GM21360 (cell line): ENCODE data around the gene TMEM109.

Source experiments
- ATAC-seq: cut with Tn5 transposase; IDR thresholded peaks from one replicate; pipeline ENCODE4 v1.9.1; 2021; ENCODE audit warnings: mild to moderate bottlenecking, moderate library complexity; ENCODE audit not compliant: unreplicated experiment

The TMEM109 gene

GRCh38 chr11:60939301-60939700 lies 25.3 kb downstream of the TMEM109 start:
- no peak for ATAC-seq

DNA sequence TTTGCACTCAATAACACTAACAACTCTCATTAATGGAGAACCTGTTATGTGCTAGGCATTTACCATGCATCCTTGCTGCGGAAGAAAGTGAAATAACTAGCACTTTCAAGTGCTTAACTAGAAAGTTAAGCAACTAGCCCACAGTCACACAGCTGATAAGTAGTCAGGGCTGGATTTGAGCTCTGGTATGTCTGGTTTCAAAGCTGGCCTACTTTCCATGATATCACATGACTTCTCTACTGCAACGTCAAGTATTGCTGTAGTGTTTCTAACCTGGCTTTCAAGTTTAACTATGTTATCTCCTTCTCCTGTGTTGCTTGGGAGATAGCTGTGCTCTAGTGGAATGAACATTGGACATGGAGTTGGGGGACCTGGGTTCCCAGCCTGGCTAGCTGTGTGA lies 25.9 kb downstream of the TMEM109 start:
- no peak for ATAC-seq

DNA sequence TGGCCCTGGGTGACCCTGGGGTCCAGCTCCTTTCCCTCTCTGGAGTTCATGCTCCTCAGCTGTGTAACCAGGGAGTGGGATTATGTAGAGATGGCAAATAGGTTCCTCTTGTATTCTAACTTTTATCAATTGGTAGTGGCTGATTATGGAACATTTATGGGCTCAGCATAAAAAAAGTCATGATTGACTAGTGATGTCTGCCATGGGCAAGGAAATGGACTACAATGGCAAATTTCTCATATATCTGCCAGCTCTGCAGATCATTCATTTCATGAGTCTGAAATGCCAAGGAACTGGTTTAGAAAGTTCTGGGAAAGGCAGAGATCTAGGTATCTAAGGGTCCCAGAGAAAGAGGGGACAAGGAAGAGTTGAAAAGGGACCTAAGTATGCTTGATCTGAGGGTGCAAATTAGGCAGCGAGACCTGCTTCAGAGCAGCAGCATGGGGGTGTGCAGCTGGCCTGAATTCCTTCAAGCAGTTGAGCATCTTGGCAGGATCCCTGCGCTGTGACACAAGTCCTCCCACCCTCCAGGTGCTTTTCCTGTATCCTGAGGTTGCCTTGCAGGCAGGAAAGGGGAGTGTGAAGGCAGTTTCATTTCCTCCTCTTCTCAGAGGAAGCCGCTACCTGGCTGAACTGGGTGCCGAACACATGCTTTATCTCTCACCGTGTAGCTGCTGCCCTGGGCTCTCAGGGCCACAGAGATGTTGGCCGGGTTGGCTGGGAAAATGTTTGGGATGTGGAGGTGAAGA lies 27.6 kb downstream of the TMEM109 start:
- no peak for ATAC-seq

DNA sequence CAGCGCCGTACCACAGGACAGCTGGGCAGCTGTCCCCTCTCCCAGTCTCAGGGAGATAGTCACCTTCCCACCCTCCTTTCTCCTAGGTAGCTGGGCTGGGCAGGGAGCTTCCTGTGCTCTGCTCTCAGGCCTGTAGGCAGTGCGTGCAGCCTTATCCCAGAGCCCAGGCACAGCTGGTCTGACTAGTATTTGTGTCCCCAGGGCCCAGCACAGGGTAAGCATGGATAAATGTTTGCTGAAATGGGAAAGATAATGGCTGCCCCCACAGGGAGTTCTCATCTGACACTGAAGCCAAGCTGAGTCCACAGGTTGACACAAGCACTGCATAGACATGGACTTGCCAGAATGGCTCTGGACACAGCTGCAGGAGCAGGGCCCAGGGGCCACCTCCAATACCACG lies 28.3 kb downstream of the TMEM109 start:
- ATAC-seq: no peak

GRCh38 chr11:60942970-60943565 lies 29.1 kb downstream of the TMEM109 start:
- ATAC-seq: no peak

- ATAC-seq: no peak
These were observed 30.7 kb downstream of the TMEM109 start for GRCh38 chr11:60944490-60945294.

DNA sequence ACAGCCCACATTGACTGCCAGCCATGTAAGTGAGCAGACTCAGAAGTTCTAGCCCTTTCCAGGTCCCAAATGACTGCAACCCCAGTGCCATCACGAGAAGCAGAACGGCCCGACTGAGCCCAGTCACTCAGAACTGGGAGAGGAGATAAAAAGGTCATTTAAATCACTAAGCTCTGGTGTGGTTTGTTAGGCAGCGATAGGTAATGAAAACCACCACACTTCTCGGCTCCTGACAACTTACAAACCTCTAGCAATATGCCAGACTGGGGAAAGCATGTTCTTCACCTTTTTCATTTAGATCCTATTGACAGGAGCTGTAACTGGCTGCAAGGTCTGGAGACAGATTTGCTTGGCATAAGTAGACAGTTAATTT lies 31.3 kb downstream of the TMEM109 start:
- no peak for ATAC-seq

DNA sequence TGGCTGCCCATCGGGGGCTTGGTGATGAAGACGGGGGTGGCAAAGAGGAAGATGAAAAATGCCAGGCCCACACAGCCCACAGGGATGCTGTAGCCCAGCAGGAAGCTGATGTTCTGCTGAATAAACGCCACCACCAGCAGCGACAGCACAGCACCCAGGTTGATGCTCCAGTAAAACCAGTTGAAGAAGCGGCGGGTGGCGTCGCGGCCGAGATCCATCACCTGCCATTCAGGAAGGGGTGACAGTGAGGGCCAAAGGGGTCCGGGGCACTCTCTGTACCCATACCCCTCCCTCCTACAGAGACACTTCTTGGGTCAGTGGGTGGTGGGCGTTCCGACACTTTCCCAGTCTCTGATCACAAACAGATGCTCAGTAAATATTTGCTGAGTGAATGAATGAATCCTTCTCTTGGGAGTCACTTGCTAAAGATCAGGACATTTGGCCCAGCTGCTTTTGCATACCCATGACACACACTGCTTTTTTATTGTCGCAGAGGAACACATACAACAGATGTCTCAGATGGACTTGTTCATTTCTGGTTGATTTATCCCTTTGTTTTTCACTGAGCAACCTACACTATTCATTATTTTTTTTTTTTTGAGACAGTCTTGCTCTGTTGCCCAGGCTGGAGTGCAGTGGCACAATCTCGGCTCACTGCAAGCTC lies 32.8 kb downstream of the TMEM109 start:
- ATAC-seq: no peak

GRCh38 chr11:60947700-60948099 lies 33.7 kb downstream of the TMEM109 start:
- no peak for ATAC-seq

GRCh38 chr11:60948250-60948649 lies 34.3 kb downstream of the TMEM109 start:
- no peak for ATAC-seq

DNA sequence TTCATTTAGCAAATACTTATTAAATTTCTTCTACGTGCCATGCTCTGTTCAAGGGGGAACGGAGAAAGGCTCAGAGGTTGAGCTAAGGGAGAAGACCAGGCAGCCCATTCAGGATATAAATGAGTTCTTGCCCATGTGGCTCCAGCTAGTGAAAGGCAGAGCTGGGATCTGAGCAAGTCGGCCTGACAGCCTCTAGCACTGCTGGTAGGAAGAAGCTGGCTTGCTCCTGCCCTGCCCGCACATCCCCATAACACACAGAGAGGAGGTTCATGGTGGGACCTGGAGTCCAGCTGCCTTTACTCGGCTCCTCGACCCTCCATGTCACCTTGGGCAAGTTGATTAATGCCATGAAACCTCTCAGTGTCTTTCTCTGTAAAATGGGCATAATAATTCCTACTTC lies 36.1 kb downstream of the TMEM109 start:
- ATAC-seq: no peak

GRCh38 chr11:60950933-60951605 lies 37.1 kb downstream of the TMEM109 start:
- ATAC-seq: no peak

DNA sequence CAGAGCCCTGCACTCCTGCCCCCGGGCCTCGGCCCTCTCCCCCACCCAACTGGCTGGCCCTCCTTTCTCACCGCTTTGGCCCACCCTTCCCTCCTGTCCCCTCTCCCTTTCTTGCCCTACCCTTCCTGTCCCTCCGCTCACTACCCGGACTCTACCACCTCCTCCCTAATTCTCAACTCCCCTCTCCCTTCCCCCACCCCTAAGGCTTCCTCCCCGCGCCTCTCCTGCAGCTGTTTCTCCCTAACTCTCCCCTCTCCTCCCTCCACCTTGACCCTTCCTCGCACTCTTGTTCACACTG lies 37.6 kb downstream of the TMEM109 start:
- ATAC-seq: no peak

GRCh38 chr11:60951904-60952741 lies 38.2 kb downstream of the TMEM109 start, which contains the start of gene SLC15A3:
Gene SLC15A3, minus strand, starts transcription at chr11:60952176. Its CDS starts 625 bp downstream, at chr11:60951551.
- ATAC-seq: peak; percentile 53

- ATAC-seq: no peak
These were observed 38.8 kb downstream of the TMEM109 start for GRCh38 chr11:60952742-60953170.

DNA sequence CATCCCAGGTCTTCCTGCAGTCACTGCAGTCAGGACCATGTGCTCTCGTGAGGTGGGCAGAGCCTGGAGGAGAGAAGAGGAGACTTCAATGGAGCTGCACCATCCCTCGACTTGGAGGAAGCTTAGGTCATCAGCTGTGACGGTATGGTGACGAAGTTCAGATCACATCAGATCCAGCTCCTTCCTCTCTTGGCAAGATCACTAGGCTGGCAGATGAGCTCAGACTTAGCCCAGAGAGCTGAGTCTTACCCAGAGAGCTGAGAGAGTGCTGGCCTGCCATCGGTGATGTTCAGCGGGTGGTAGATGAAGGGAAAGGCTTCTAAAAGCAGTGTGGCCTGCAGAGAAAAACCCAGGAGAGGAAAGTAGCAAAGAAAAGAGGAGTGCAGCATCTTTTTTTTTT lies 39.8 kb downstream of the TMEM109 start:
- no peak for ATAC-seq

DNA sequence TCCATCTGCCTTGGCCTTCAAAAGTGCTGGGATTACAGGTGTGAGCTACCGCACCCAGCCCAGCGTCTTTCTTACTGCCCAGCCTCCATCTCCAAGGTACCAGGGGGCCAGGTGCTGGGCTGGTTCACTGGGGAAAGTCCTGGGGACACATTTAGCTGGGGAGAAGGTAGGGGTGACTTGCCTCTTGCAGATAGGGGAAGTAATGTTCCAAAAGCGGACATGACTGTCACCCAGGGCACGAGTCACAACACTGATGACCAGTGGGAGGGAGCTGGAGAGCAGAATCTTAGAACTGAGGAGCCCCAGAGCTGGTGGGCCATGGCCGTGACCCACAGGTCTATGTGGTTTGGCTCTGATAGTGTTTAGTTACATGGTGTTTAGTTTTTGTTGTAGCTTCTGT lies 40.5 kb downstream of the TMEM109 start:
- ATAC-seq: no peak

GRCh38 chr11:60955571-60955970 lies 41.6 kb downstream of the TMEM109 start:
- ATAC-seq: no peak

DNA sequence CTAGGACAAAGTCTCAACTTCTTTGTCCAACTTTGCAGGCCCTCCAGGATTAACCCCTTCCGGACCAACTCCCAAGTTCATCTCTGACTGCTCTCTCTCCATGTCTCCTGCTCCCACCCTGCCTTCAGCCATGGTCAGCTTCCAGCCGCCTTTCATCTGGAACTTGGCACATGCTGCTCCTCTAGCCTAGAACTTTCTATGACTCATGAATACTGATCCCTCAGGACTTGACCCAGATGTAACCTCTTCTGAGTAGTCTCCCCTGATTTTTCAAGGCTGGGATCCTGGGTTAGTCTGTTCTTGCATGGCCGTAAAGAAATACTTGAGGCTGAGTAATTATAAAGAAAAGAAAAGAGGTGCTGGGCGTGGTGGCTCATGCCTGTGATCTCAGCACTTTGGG lies 43.2 kb downstream of the TMEM109 start:
- ATAC-seq: no peak

- no peak for ATAC-seq
These were observed 45.5 kb downstream of the TMEM109 start for GRCh38 chr11:60959431-60959830.
